Osteocyte (in vitro differentiated cells): ENCODE results near the gene SLC13A3. TPM values are rescaled to one million over a fixed set of nuclear protein-coding genes. Genes with fewer than 3 reads are reported as not detected.

Experiments used
- DNase-seq: peaks from one replicate; pipeline ENCODE4 v3.0.0; 2021; ENCODE audit warnings: mixed read lengths; ENCODE audit not compliant: unreplicated experiment; ENCODE audit errors: extremely low spot score
- H3K27ac Mint-ChIP-seq: one replicate; pipeline ENCODE4 v1.8.0; 2021; ENCODE audit warnings: mild to moderate bottlenecking, mixed read lengths; ENCODE audit not compliant: unreplicated experiment
- H3K27me3 Mint-ChIP-seq: one replicate; pipeline ENCODE4 v1.8.0; 2021; ENCODE audit warnings: mixed read lengths; ENCODE audit not compliant: unreplicated experiment
- H3K36me3 Mint-ChIP-seq: one replicate; pipeline ENCODE4 v1.8.0; 2021; ENCODE audit warnings: mixed read lengths; ENCODE audit not compliant: unreplicated experiment
- H3K4me1 Mint-ChIP-seq: one replicate; pipeline ENCODE4 v1.8.0; 2021; ENCODE audit warnings: mixed read lengths; ENCODE audit not compliant: unreplicated experiment
- H3K4me3 Mint-ChIP-seq: one replicate; pipeline ENCODE4 v1.8.0; 2021; ENCODE audit warnings: mild to moderate bottlenecking, moderate library complexity, mixed read lengths; ENCODE audit not compliant: unreplicated experiment
- H3K9me3 Mint-ChIP-seq: one replicate; pipeline ENCODE4 v1.8.0; 2021; ENCODE audit warnings: mixed read lengths; ENCODE audit not compliant: unreplicated experiment
- total RNA-seq: library from RNA; stranded (reverse); gene quantifications from 2 replicates; pipeline ENCODE4 v1.2.1, GENCODE V29; 2021
- TF ChIP-seq, protein P1 (sequence below): fragments of 200-600 bp; sonication (generic); IDR thresholded peaks from 2 replicates; pipeline ENCODE4 v1.5.0; 2021; ENCODE audit warnings: antibody characterized with exemption, mild to moderate bottlenecking, moderate library complexity

Gene SLC13A3
- total RNA-seq, 1 donor from 2014 or later = 1.8 TPM

DNA sequence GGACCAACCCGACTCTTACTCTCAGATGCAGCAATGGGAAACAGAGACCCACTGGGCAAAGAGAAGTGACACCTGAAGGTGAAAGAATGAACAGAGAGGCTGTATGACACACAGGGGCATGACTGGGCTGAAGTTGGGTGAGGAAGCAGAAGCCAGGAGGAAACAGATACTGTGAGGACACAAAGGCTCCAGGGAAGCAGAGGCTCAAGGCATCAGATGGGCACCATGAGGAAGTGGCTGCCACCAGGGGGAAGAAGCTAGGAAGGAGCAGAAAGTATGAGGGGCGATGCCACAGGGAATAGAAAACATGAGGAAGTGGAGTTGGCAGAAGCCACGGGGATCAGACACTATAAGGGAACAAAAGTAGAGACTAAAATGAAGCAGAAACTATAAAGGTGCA, 69.9 kb downstream of the SLC13A3 start:
- Mint-ChIP-seq H3K27ac (no peak overlapping the region), H3K9me3 (no peaks in the 10 kb centered on the region), H3K4me3 (no peak overlapping the region), H3K36me3 (no peaks in the 10 kb centered on the region), H3K27me3 (peaks cover 12% of the 10 kb centered on the region), H3K4me1 (no peaks in the 10 kb centered on the region)
- DNase-seq = no peak
- TF ChIP-seq, protein P1, sequence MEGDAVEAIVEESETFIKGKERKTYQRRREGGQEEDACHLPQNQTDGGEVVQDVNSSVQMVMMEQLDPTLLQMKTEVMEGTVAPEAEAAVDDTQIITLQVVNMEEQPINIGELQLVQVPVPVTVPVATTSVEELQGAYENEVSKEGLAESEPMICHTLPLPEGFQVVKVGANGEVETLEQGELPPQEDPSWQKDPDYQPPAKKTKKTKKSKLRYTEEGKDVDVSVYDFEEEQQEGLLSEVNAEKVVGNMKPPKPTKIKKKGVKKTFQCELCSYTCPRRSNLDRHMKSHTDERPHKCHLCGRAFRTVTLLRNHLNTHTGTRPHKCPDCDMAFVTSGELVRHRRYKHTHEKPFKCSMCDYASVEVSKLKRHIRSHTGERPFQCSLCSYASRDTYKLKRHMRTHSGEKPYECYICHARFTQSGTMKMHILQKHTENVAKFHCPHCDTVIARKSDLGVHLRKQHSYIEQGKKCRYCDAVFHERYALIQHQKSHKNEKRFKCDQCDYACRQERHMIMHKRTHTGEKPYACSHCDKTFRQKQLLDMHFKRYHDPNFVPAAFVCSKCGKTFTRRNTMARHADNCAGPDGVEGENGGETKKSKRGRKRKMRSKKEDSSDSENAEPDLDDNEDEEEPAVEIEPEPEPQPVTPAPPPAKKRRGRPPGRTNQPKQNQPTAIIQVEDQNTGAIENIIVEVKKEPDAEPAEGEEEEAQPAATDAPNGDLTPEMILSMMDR = no peak

DNA sequence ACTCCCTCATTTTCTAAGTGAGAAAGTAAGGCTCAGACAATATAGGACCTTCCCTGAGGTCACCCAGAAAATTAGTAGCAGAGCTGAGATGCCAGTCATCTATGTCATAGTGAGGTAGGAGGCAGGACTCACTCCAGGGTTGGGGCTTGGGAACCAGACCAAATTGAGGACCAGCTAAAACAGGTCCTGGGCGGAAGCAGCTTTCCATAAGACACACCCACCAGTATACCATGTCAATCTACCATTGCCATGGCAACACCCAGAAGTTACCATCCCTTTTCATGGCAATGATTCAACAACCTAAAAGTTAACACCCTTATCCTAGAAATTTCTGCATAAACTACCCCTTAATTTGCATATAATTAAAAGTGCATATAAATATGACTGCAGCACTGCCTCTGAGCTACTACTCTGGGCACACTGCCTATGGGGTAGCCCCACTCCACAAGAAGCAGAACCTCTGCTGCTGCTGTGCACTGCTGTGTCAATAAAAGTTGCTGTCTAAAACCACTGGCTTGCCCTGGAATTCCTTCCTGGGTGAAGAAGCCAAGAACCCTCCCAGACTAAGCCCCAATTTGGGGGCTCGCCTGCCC, 70.5 kb downstream of the SLC13A3 start:
- Mint-ChIP-seq H3K27ac (no peak overlapping the region), H3K4me1 (no peaks in the 10 kb centered on the region), H3K36me3 (no peaks in the 10 kb centered on the region), H3K4me3 (no peak overlapping the region), H3K9me3 (no peaks in the 10 kb centered on the region), H3K27me3 (peaks cover 12% of the 10 kb centered on the region)
- TF ChIP-seq, protein P1 = no peak
- DNase-seq = no peak

DNA sequence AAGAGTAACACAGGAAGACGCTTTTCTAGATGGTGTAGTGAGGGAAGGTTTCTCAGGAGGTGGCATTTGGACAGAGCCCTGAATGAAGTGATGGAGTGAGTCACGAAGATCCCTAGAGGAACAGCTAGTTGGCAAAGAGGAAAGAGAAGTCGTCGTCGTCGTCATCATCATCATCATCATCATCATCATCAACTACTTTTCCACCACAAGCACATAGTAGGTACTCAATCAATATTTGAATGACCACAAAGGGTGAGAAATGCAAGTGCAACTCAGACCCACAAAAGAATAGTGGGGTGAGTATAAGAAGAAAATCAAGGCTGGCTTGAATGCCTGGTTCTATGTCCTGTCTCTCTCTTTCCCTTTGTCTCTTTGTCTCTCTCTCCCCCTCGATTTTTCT, 72.5 kb downstream of the SLC13A3 start:
- no peaks in the 10 kb centered on the region for H3K4me1 Mint-ChIP-seq
- H3K4me3 Mint-ChIP-seq = no peak overlapping the region
- no peaks in the 10 kb centered on the region for H3K9me3 Mint-ChIP-seq
- no peaks in the 10 kb centered on the region for H3K36me3 Mint-ChIP-seq
- TF ChIP-seq, protein P1 = no peak
- DNase-seq = no peak
- no peak overlapping the region for H3K27ac Mint-ChIP-seq
- H3K27me3 Mint-ChIP-seq = peaks cover 7% of the 10 kb centered on the region

DNA sequence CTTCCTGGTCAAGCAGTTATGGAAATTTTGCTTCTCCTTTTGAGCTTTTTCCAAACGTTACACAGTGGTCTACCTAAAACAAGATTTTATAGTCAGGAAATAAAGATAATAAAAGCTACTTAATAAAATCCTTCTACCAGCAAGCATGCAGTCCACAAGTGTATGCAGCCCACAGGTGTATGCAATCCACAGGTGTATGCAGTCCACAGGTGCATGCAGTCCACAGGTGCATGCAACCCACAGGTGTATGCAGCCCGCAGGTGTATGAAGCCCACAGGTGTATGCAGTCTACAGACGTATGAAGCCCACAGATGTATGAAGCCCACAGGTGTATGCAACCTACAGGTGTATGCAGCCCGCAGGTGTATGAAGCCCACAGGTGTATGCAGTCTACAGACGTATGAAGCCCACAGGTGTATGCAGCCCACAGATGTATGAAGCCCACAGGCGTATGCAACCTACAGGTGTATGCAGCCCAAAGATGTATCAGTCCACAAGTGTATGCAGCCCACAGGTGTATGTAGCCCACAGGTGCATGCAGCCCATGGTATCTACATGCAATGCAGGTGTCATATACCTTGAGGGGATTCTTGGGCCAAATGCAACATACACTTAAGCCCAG, 74.4 kb downstream of the SLC13A3 start:
- Mint-ChIP-seq H3K4me3 (no peak overlapping the region), H3K27me3 (peaks cover 13% of the 10 kb centered on the region), H3K36me3 (no peaks in the 10 kb centered on the region), H3K4me1 (peaks cover 2% of the 10 kb centered on the region), H3K9me3 (no peaks in the 10 kb centered on the region), H3K27ac (no peak overlapping the region)
- no peak for DNase-seq
- TF ChIP-seq, protein P1 = no peak

DNA sequence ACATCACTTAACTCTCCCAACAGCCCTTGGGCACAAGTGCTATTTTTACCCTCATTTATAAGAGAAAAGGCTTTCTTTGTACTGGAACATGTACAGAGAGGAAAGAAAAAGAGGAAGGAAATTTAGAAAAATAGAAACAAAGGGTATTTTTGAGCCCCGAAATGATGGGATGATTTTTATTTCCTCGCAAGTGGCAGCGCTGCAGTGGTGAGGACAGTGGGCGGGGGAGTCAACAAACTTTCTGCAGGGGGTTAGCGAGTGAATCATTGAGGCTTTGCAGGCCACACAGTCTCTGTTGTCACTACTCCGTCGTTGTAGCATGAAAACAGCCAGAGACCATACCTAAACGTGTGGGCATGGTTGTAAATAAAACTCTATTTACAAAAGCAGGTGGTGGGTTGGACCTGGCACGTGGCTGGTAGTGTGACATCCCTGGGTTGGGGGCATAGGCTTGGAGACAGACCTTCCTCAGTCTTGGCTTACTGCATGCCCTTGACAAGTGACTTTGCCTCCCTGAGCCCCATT, 75.3 kb downstream of the SLC13A3 start:
- H3K27me3 Mint-ChIP-seq = peaks cover 19% of the 10 kb centered on the region
- H3K9me3 Mint-ChIP-seq = no peaks in the 10 kb centered on the region
- no peak overlapping the region for H3K4me3 Mint-ChIP-seq
- TF ChIP-seq, protein P1 = no peak
- peaks cover 4% of the 10 kb centered on the region for H3K4me1 Mint-ChIP-seq
- DNase-seq = no peak
- no peaks in the 10 kb centered on the region for H3K36me3 Mint-ChIP-seq
- H3K27ac Mint-ChIP-seq = no peak overlapping the region
